K562 (cell line): ENCODE data around the gene SNAPC2. TPM values are rescaled to one million over a fixed set of nuclear protein-coding genes. Genes with fewer than 3 reads are reported as not detected.
A peak's percentile ranks its signal among the peaks of the same experiment; 100 is the strongest.

Experiments used
- BACH1 ChIP-seq: fragments of 200-800 bp; sonication (Bioruptor generic); IDR thresholded peaks from 2 replicates; pipeline ENCODE4 v1.6.1; 2016; ENCODE audit warnings: missing genetic modification characterization, missing compliant biosample characterization
- CBFA2T3 ChIP-seq: fragments of 450-650 bp; IDR thresholded peaks from 2 replicates; pipeline ENCODE4 v1.6.1; 2017
- DMBX1 ChIP-seq: fragments of 250-450 bp; sonication (Bioruptor Pico); IDR thresholded peaks from 2 replicates; pipeline ENCODE4 v1.8.0; 2022; ENCODE audit warnings: inconsistent platforms, mild to moderate bottlenecking, moderate library complexity, borderline replicate concordance
- FOXJ2 ChIP-seq: fragments of 200-800 bp; sonication (Bioruptor generic); IDR thresholded peaks from 2 replicates; pipeline ENCODE4 v1.6.1; 2016; ENCODE audit warnings: missing genetic modification characterization, missing compliant biosample characterization
- HES1 ChIP-seq: fragments of 450-650 bp; IDR thresholded peaks from 2 replicates; pipeline ENCODE4 v1.6.1; 2016; ENCODE audit warnings: low read depth, mild to moderate bottlenecking, moderate library complexity
- LEF1 ChIP-seq: fragments of 450-650 bp; IDR thresholded peaks from 2 replicates; pipeline ENCODE4 v1.6.1; 2016; ENCODE audit warnings: mild to moderate bottlenecking
- MTF1 ChIP-seq: fragments of 250-450 bp; sonication (Bioruptor Pico); IDR thresholded peaks from 2 replicates; pipeline ENCODE4 v1.9.0; 2021; ENCODE audit warnings: moderate library complexity, mild to moderate bottlenecking, inconsistent platforms, borderline replicate concordance
- NFATC3 ChIP-seq: fragments of 450-650 bp; IDR thresholded peaks from 2 replicates; pipeline ENCODE4 v1.6.1; 2017; ENCODE audit warnings: mild to moderate bottlenecking
- NR2C1 ChIP-seq, 2 experiments: fragments of 450-650 bp; IDR thresholded peaks; 2 replicates each; pipeline ENCODE4 v1.6.1; 2017; ENCODE audit warnings: mild to moderate bottlenecking in 2 of 2, antibody characterized with exemption in 1 of 2, inconsistent platforms in 1 of 2, missing compliant biosample characterization in 1 of 2, missing genetic modification characterization in 1 of 2
- PBX2 ChIP-seq, 2 experiments: IDR thresholded peaks in 1 of 2; conservative IDR thresholded peaks in 1 of 2; 2 replicates each; pipeline ENCODE4 v1.6.1; 2016; ENCODE audit warnings: low read depth in 2 of 2, mild to moderate bottlenecking in 1 of 2, missing compliant biosample characterization in 1 of 2, missing genetic modification characterization in 1 of 2, moderate library complexity in 1 of 2
- POLR2G ChIP-seq: fragments of 200-400 bp; formaldehyde crosslinking; IDR thresholded peaks from 2 replicates; pipeline ENCODE4 v1.6.1; 2017; ENCODE audit warnings: low read depth, mild to moderate bottlenecking, antibody characterized with exemption, low read length, moderate library complexity
- POLR3G ChIP-seq: IDR thresholded peaks from 2 replicates; pipeline ENCODE4 v1.6.1; 2011; ENCODE audit not compliant: insufficient read length, insufficient replicate concordance; ENCODE audit errors: extremely low read depth
- PRMT5 ChIP-seq: sonication (generic); formaldehyde crosslinking; IDR thresholded peaks from 2 replicates; pipeline ENCODE4 v1.5.0; 2020; ENCODE audit warnings: missing genetic modification reagents
- RB1 ChIP-seq: fragments of 450-650 bp; IDR thresholded peaks from 2 replicates; pipeline ENCODE4 v1.6.1; 2017; ENCODE audit warnings: low read depth, mild to moderate bottlenecking
- U2AF2 ChIP-seq: fragments of 200-400 bp; formaldehyde crosslinking; optimal IDR thresholded peaks from 2 replicates; pipeline ENCODE3; 2017; ENCODE audit warnings: low read depth, mild to moderate bottlenecking, low read length
- ZBTB33 ChIP-seq: sonication (generic); formaldehyde crosslinking; IDR thresholded peaks from 2 replicates; pipeline ENCODE4 v1.8.1; 2023; ENCODE audit warnings: mild to moderate bottlenecking, missing genetic modification reagents
- ZNF395 ChIP-seq: fragments of 200-800 bp; sonication (Bioruptor generic); IDR thresholded peaks from 2 replicates; pipeline ENCODE4 v1.6.1; 2017; ENCODE audit warnings: missing genetic modification characterization, missing compliant biosample characterization
- ZNF41 ChIP-seq: fragments of 250-450 bp; sonication (Bioruptor Pico); conservative IDR thresholded peaks from 2 replicates; pipeline ENCODE4 v1.4.0; 2020; ENCODE audit warnings: mild to moderate bottlenecking
- ZNF77 ChIP-seq: fragments of 250-450 bp; sonication (Bioruptor Pico); IDR thresholded peaks from 2 replicates; pipeline ENCODE4 v1.5.0; 2020
- polyA plus RNA-seq, 8 experiments: library from polyadenylated mRNA; depleted of rRNA in 4 of 8; stranded (reverse) in 5 of 8; unstranded in 3 of 8; fragments of >200 nt; fragmentation: Nextera tagmentation in 2 of 8; fragmentation: Illumina TruSeq in 1 of 8; extraction: Ambion mirVana in 2 of 8; extraction: Trizol in 1 of 8; gene quantifications; 2 replicates each; pipeline versions ENCODE4 v1.2.1 to v1.2.3, GENCODE V29; 2011 to 2014; ENCODE audit warnings: inconsistent platforms in 1 of 8, missing spikeins in 1 of 8
- total RNA-seq, 7 experiments: library from RNA; depleted of rRNA in 6 of 7; stranded (reverse); fragments of >200 nt in 6 of 7; fragmentation: Illumina TruSeq in 2 of 7; extraction: Trizol in 2 of 7; gene quantifications; 2 replicates each; pipeline versions ENCODE4 v1.2.1 to v1.2.3, GENCODE V29; 2011 to 2021; ENCODE audit warnings: low replicate concordance in 1 of 7

SNAPC2 gene
- total and polyA plus RNA-seq, 9 of the 15 experiments (the other 6 are each of a cell fraction or from before 2014, with no cell fraction given) = 0.59 to 45.1 (median 15.3) TPM

- TF ChIP-seq PBX2 (CRISPR knock-in tag; IDR thresholded peaks at IDR 0.05; ENCODE audit: low read depth) = no peak
- no peak for TF ChIP-seq PBX2 (tag; conservative IDR thresholded peaks at IDR 0.05; ENCODE audit: low read depth)
- no peak for TF ChIP-seq RB1
- TF ChIP-seq ZNF41 = no peak
- no peak for TF ChIP-seq POLR3G
- TF ChIP-seq POLR2G = no peak
- TF ChIP-seq ZNF77 = no peak
- TF ChIP-seq HES1 = peak; percentile 49; the same call in 1 of the 2 replicates
- TF ChIP-seq CBFA2T3 = no peak
- no peak for TF ChIP-seq ZNF395 (CRISPR knock-in tag)
- TF ChIP-seq BACH1 (tag) = no peak
- TF ChIP-seq U2AF2 = no peak
- no peak for TF ChIP-seq DMBX1
- TF ChIP-seq LEF1 = peak; percentile 11; the same call in 1 of the 2 replicates
- no peak for TF ChIP-seq MTF1 (CRISPR knock-in tag)
- no peak for TF ChIP-seq NR2C1 (IDR thresholded peaks at IDR 0.05)
- no peak for TF ChIP-seq NR2C1 (tag; IDR thresholded peaks at IDR 0.05)
- TF ChIP-seq ZBTB33 (CRISPR knock-in tag) = no peak
- no peak for TF ChIP-seq NFATC3
- TF ChIP-seq PRMT5 (CRISPR knock-in tag) = no peak
- TF ChIP-seq FOXJ2 (tag) = no peak
Observed at GRCh38 chr19:7871437-7872305, 48.5 kb upstream of the SNAPC2 start (continued).
